SK-N-SH (cell line): Measurements from ENCODE around the gene ST6GALNAC1. TPM values are rescaled to one million over a fixed set of nuclear protein-coding genes. Genes with fewer than 3 reads are reported as not detected.

Experiments
- CTCF ChIA-PET: fragments of 300-600, 350-600 bp; formaldehyde crosslinking; extraction: SDS; loops from one replicate; lab custom pipeline; 2021; lab: Yijun Ruan, JAX
- POLR2A ChIA-PET: fragments of 350-600 bp; sonication (Branson Sonifier 250); formaldehyde crosslinking; extraction: SDS; loops from one replicate; lab custom pipeline; 2020; ENCODE audit warnings: antibody characterized with exemption, inconsistent platforms; lab: Yijun Ruan, JAX
- DNase-seq: peaks from one replicate; pipeline ENCODE4 v3.0.0; 2012
- H2AFZ ChIP-seq: fragments of 200-600 bp; sonication (generic); 2 replicates; pipeline ENCODE4 v1.8.1; 2016; ENCODE audit warnings: antibody characterized with exemption, mild to moderate bottlenecking, low read depth
- H3F3A ChIP-seq: fragments of 200-600 bp; sonication (generic); replicated peaks from 2 replicates; pipeline ENCODE3; 2016; ENCODE audit warnings: antibody characterized with exemption, mild to moderate bottlenecking; ENCODE audit not compliant: insufficient read depth
- H3K27ac ChIP-seq, 2 experiments: fragments of 200-500 bp in 1 of 2; fragments of 200-600 bp in 1 of 2; sonication (Bioruptor generic) in 1 of 2; sonication (generic), shearing (Covaris generic) in 1 of 2; 2 replicates each; pipeline versions ENCODE4 v1.5.1 to v1.6.1; 2014 to 2016; ENCODE audit warnings: low read depth in 2 of 2, inconsistent platforms in 1 of 2, low read length in 1 of 2, mild to moderate bottlenecking in 1 of 2, mixed read lengths in 1 of 2
- H3K27me3 ChIP-seq: fragments of 200-600 bp; sonication (generic), shearing (Covaris generic); 2 replicates; pipeline ENCODE4 v1.6.1; 2016; ENCODE audit warnings: mixed run types; ENCODE audit not compliant: insufficient read depth
- H3K36me3 ChIP-seq, 2 experiments: fragments of 200-500 bp in 1 of 2; fragments of 200-600 bp in 1 of 2; sonication (Bioruptor generic) in 1 of 2; sonication (generic) in 1 of 2; replicated peaks in 1 of 2; 2 replicates each; pipeline versions ENCODE3 to v1.5.1; 2014 to 2016; ENCODE audit warnings: low read length in 1 of 2, mild to moderate bottlenecking in 1 of 2; ENCODE audit not compliant: insufficient read depth in 2 of 2, control insufficient read depth in 1 of 2
- H3K4me1 ChIP-seq, 2 experiments: fragments of 200-500 bp in 1 of 2; fragments of 200-600 bp in 1 of 2; sonication (Bioruptor generic) in 1 of 2; sonication (generic), shearing (Covaris generic) in 1 of 2; 2 replicates each; pipeline versions ENCODE4 v1.5.1 to v1.6.1; 2014 to 2016; ENCODE audit warnings: low read depth in 1 of 2, low read length in 1 of 2, mixed run types in 1 of 2; ENCODE audit not compliant: insufficient read depth in 2 of 2, control insufficient read depth in 1 of 2
- H3K4me2 ChIP-seq: fragments of 200-600 bp; sonication (generic), shearing (Covaris generic); 2 replicates; pipeline ENCODE4 v1.6.1; 2017; ENCODE audit warnings: mixed run types
- H3K4me3 ChIP-seq, 2 experiments: fragments of 200-500 bp in 1 of 2; fragments of 200-600 bp in 1 of 2; sonication (Bioruptor generic) in 1 of 2; sonication (generic), shearing (Covaris generic) in 1 of 2; 2 replicates each; pipeline versions ENCODE4 v1.5.1 to v1.8.1; 2014 to 2016; ENCODE audit warnings: low read depth in 2 of 2, inconsistent platforms in 1 of 2, low read length in 1 of 2, mild to moderate bottlenecking in 1 of 2, mixed read lengths in 1 of 2, moderate library complexity in 1 of 2
- H3K79me2 ChIP-seq: fragments of 200-600 bp; sonication (generic); 2 replicates; pipeline ENCODE4 v1.8.1; 2017; ENCODE audit warnings: mild to moderate bottlenecking; ENCODE audit not compliant: insufficient read depth
- H3K9ac ChIP-seq: fragments of 200-600 bp; sonication (generic); 2 replicates; pipeline ENCODE4 v1.6.1; 2017; ENCODE audit warnings: mixed run types
- H3K9me2 ChIP-seq: fragments of 200-600 bp; sonication (generic); 2 replicates; pipeline ENCODE4 v1.6.1; 2017; ENCODE audit warnings: mixed run types
- H3K9me3 ChIP-seq: fragments of 200-600 bp; sonication (generic); 2 replicates; pipeline ENCODE4 v1.6.1; 2017; ENCODE audit warnings: mixed run types, mild to moderate bottlenecking, moderate library complexity
- H4K20me1 ChIP-seq: fragments of 200-600 bp; sonication (generic); 2 replicates; pipeline ENCODE4 v1.6.1; 2017; ENCODE audit warnings: mild to moderate bottlenecking, mixed run types; ENCODE audit not compliant: insufficient read depth
- EP300 ChIP-seq, 2 experiments: IDR thresholded peaks; 2 replicates each; pipeline versions ENCODE4 v1.4.0 to v1.6.1; 2012; ENCODE audit warnings: borderline replicate concordance in 1 of 2, low read depth in 1 of 2, low read length in 1 of 2
- FOXJ3 ChIP-seq: sonication (generic); formaldehyde crosslinking; IDR thresholded peaks from 2 replicates; pipeline ENCODE4 v1.5.1; 2020; ENCODE audit warnings: mild to moderate bottlenecking, missing genetic modification reagents
- FOXM1 ChIP-seq: IDR thresholded peaks from 2 replicates; pipeline ENCODE4 v1.4.0; 2012; ENCODE audit warnings: low read depth, mild to moderate bottlenecking
- GATA2 ChIP-seq: sonication (generic); formaldehyde crosslinking; IDR thresholded peaks from 2 replicates; pipeline ENCODE4 v1.5.0; 2020; ENCODE audit warnings: mild to moderate bottlenecking, missing genetic modification reagents
- JUND ChIP-seq: IDR thresholded peaks from 2 replicates; pipeline ENCODE4 v1.4.0; 2012
- NRF1 ChIP-seq: IDR thresholded peaks from 2 replicates; pipeline ENCODE4 v1.6.1; 2012; ENCODE audit warnings: low read depth, mild to moderate bottlenecking, low read length
- PBX3 ChIP-seq: IDR thresholded peaks from 2 replicates; pipeline ENCODE4; 2012
- POLR2AphosphoS5 ChIP-seq: IDR thresholded peaks from 2 replicates; pipeline ENCODE4 v1.6.1; 2012; ENCODE audit warnings: low read depth, low read length
- RCOR1 ChIP-seq: fragments of 150-350 bp; IDR thresholded peaks from 2 replicates; pipeline ENCODE4 v1.6.1; 2017; ENCODE audit warnings: antibody characterized with exemption, low read length
- RFX5 ChIP-seq: IDR thresholded peaks from 2 replicates; pipeline ENCODE4 v1.6.1; 2012; ENCODE audit warnings: mild to moderate bottlenecking, improper control_type of control experiment, low read length
- RXRA ChIP-seq: IDR thresholded peaks from 2 replicates; pipeline ENCODE4 v1.4.0; 2012; ENCODE audit warnings: low read depth, mild to moderate bottlenecking, borderline replicate concordance
- SIN3A ChIP-seq: IDR thresholded peaks from 2 replicates; pipeline ENCODE4 v1.6.1; 2012; ENCODE audit warnings: low read depth, mild to moderate bottlenecking, low read length, moderate library complexity, borderline replicate concordance
- TAF1 ChIP-seq: IDR thresholded peaks from 2 replicates; pipeline ENCODE4 v1.6.1; 2012; ENCODE audit warnings: low read depth, mild to moderate bottlenecking, low read length, moderate library complexity, borderline replicate concordance
- TCF12 ChIP-seq: IDR thresholded peaks from 2 replicates; pipeline ENCODE4 v1.4.0; 2012
- USF1 ChIP-seq: IDR thresholded peaks from 2 replicates; pipeline ENCODE4 v1.4.0; 2012; ENCODE audit warnings: low read depth, borderline replicate concordance
- ZBTB33 ChIP-seq: IDR thresholded peaks from 2 replicates; pipeline ENCODE4 v1.4.0; 2012; ENCODE audit warnings: low read depth, borderline replicate concordance
- WGBS: methylation state at CpG from one replicate; pipeline ENCODE4 v1.1.6; 2017; ENCODE audit warnings: low lambda C conversion rate; 5-methylcytosine and 5-hydroxymethylcytosine counted together
- polyA plus RNA-seq, 3 experiments: library from polyadenylated mRNA; depleted of rRNA; stranded (reverse); fragments of >200 nt; gene quantifications; 2 replicates each; pipeline ENCODE4 v1.2.3, GENCODE V29; 2012
- TF ChIP-seq, protein P1 (sequence below): IDR thresholded peaks from 2 replicates; pipeline ENCODE4 v1.4.0; 2012; ENCODE audit warnings: low read depth

ST6GALNAC1 gene
- polyA plus RNA-seq, 1 of the 3 experiments (the other 2 are of a cell fraction) = not detected

- H3K9me2 ChIP-seq = no peaks in the 10 kb centered on the region
- no peaks in the 10 kb centered on the region for H3K27me3 ChIP-seq
- POLR2A ChIA-PET = no interaction called here
- no peaks in the 10 kb centered on the region for H3K36me3 ChIP-seq
- no peak overlapping the region for H3K27ac ChIP-seq
- CTCF ChIA-PET = interaction anchor here (0.9 to 8.5 kb wide), 8 partner anchors 10 to 138 kb away, joined by 3 to 45 read pairs (median 4); a partner anchor contains a TSS
- no peaks in the 10 kb centered on the region for H3K79me2 ChIP-seq
- no peak overlapping the region for H3K9ac ChIP-seq
- H3F3A ChIP-seq = no peaks in the 10 kb centered on the region
- H3K9me3 ChIP-seq = no peaks in the 10 kb centered on the region
- no peak overlapping the region for H3K4me2 ChIP-seq
- no peak for DNase-seq
- 74% methylated on average over 5 of the region's 5 CpGs for WGBS
- H2AFZ ChIP-seq = no peak overlapping the region
- H4K20me1 ChIP-seq = no peaks in the 10 kb centered on the region
- no peaks in the 10 kb centered on the region for H3K4me1 ChIP-seq
- TF ChIP-seq JUND = no peak
- TF ChIP-seq GATA2 (CRISPR knock-in tag) = no peak
- no peak for TF ChIP-seq TAF1
- no peak for TF ChIP-seq TCF12
- no peak for TF ChIP-seq RCOR1
- no peak for TF ChIP-seq FOXM1
- no peak for TF ChIP-seq FOXJ3
- no peak for TF ChIP-seq ZBTB33
- TF ChIP-seq RXRA = no peak
- no peak for TF ChIP-seq RFX5
- no peak for TF ChIP-seq PBX3
- TF ChIP-seq, protein P1, sequence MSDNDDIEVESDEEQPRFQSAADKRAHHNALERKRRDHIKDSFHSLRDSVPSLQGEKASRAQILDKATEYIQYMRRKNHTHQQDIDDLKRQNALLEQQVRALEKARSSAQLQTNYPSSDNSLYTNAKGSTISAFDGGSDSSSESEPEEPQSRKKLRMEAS = no peak
- TF ChIP-seq SIN3A = no peak
- no peak for TF ChIP-seq POLR2AphosphoS5
- no peak for TF ChIP-seq USF1
- no peak for TF ChIP-seq NRF1
- TF ChIP-seq EP300 (IDR thresholded peaks at IDR 0.05; ENCODE audit: borderline replicate concordance in 1 of 2, low read depth in 1 of 2, low read length in 1 of 2) = no peak
- no peak overlapping the region for H3K4me3 ChIP-seq
Observed at GRCh38 chr17:76578376-76578775, 65.2 kb downstream of the ST6GALNAC1 start.
